HG02840 (cell line): Measurements from ENCODE around the gene TSPAN32.

Source experiments
- ATAC-seq: cut with Tn5 transposase; IDR thresholded peaks from one replicate; pipeline ENCODE4 v1.9.1; 2021; ENCODE audit warnings: mild to moderate bottlenecking, moderate library complexity, moderate number of reproducible peaks; ENCODE audit not compliant: unreplicated experiment, low FRiP score

The TSPAN32 gene

GRCh38 chr11:2313051-2313951 is 11.5 kb downstream of the TSPAN32 start:
- ATAC-seq, result no peak

- no peak for ATAC-seq
Observed at GRCh38 chr11:2314136-2314524, 12.3 kb downstream of the TSPAN32 start.

DNA sequence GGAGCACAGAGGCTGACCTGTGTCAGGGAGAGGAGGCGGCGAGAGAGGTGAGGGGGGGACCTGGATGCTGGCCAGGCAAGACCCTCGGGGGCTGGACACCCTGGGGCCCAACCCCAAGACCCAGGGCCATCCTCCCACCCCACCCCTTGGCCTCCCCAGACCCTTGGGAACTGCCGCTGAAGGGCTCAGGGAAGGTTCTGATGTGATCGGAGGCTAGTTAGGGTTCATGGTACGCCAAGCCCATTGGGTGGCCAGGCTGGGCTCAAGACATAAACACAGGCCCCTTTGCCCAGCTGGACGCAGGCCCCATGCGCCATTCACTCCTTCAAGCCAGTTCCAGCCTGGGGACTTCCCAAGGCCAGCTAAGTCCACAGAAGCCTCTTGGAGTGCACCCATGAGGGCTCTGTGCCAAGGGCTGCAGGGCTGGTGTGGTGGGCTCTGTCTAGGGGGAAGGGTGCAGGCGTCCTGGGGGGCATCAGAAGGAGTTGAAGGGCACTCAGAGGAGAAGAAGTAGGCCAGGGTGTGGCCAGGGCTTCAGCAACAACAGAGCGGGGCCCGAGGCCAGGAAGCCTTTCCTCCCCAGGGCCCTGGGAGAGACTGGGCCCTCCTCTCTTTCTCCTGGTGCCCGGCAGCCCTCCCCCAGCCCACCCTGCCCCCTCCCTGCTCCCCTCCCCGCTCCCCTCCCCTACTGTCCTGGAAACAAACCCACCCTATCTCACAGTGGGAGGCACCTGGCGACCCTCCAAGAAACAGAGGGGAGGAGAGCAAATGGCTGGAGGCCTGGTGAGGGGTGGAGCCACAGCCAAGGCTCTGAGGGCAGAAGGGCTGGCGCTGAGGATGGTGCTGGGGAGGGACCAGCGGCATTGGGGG is 12.9 kb downstream of the TSPAN32 start:
- ATAC-seq, result no peak

- no peak for ATAC-seq
Observed at GRCh38 chr11:2315395-2316168, 13.8 kb downstream of the TSPAN32 start.

DNA sequence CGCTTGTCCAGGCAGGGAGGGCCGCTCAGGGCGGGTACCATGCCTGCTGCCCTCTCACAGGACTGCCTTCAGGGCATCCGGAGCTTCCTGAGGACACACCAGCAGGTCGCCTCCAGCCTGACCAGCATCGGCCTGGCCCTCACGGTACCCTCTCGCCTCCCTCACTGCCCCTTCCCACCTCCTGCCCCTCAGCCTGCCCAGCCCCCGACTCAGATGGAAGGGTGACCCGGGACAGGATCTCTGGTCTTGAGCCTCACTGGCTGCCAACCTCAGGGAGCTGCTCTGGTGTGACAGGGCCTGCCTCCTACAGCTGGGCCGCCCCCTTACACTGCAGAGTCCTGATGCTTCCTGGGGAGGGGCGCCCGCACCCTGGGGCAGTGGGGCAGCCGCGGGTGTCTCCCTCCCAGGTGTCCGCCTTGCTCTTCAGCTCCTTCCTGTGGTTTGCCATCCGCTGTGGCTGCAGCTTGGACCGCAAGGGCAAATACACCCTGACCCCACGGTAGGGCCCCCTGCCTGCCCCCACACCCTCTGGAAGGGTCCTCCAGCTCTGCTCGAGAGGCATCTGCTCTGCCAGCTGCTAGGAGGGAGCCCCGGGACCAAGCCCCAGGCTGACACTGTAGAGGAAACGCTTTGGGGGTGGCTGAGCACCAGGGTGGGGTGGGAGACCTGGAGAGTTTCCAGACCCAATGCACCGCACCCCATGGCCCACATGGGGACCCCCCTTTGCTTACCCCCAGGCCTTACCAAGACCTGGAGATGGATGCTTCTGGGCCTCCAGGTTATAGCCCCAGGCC is 14.6 kb downstream of the TSPAN32 start:
- ATAC-seq, result no peak

DNA sequence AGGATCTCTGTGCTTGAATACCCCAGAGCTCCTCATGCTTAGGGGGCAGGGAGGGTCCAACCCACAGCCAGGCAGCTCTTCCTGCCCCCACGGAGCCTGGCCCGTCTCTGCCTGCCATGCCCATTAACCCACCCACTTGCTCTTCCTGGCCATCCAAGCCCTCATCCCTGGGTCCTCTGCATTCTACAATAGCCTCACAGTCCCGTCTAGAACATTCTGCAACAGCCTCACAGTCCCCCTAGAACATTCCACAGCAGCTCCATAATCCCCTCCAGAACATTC is 15.1 kb downstream of the TSPAN32 start:
- no peak for ATAC-seq

DNA sequence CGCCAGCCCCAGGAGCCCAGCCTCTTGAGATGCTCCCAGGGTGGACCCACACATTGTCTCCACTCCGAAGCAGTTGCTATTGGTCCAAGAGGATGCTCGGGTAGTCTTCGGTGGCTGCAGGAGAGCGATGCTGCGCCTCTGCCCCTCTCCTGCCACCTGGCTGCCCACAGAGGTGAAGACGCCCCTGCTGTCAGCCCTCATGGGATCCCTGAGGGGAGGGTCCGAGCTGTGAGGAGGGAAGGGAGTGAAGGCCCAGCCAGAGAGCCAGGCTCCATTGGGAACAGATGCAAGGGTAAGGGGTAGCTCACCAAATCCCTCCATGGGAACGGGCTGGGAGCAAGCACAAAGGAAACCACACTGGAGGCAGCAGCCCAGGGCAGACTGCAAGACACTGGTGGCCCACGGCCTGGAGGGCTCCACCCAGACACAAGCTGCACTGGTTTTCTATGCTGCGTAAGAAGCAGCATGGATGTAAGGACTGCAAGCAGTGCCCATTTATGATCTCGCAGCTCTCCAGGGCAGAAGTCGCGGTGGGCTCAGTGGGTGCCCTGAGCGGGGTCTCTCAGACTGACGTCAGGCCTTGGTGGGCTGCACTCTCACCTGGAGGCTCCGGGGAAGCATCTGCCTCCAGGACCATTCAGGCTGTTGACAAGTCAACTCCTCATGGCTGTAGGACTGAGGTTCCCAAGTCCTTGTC is 15.7 kb downstream of the TSPAN32 start:
- ATAC-seq, result no peak

DNA sequence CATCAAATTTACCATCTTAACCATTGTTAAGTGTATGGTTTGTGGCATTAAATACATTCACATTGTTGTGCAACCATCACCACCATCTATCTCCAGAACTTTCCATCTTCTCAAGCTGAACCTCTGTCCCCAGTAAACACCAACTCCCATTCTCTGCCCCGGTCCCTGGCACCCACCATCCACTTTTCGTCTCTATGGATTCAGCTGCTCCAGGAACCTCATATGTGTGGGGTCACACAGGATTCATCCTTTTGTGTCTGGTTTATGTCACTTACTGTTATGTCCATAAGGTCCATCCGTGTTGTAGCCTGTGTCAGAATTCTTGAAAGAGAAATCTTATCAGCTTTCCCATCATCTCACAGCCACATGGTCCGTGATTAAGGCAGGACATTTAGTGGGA is 16.3 kb downstream of the TSPAN32 start:
- ATAC-seq, result no peak

DNA sequence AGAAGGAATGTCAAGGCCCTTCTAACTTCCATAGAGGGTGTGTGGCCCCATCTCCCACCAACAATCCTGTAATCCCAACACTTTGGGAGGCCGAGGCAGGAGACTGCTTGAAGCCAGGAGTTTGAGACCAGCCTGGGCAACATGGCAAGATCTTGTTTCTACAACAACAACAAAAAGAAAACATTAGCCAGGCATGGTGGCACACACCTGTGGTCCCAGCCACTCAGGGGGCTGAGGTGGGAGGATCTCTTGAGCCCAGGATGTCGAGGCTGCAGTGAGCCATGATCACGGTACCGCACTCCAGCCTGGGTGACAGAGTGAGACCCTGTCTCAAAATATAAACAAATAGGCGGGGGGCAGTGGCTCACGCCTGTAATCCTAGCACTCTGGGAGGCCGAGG is 16.9 kb downstream of the TSPAN32 start:
- no peak for ATAC-seq

- ATAC-seq, result no peak
Observed at GRCh38 chr11:2319791-2320472, 18.1 kb downstream of the TSPAN32 start.

DNA sequence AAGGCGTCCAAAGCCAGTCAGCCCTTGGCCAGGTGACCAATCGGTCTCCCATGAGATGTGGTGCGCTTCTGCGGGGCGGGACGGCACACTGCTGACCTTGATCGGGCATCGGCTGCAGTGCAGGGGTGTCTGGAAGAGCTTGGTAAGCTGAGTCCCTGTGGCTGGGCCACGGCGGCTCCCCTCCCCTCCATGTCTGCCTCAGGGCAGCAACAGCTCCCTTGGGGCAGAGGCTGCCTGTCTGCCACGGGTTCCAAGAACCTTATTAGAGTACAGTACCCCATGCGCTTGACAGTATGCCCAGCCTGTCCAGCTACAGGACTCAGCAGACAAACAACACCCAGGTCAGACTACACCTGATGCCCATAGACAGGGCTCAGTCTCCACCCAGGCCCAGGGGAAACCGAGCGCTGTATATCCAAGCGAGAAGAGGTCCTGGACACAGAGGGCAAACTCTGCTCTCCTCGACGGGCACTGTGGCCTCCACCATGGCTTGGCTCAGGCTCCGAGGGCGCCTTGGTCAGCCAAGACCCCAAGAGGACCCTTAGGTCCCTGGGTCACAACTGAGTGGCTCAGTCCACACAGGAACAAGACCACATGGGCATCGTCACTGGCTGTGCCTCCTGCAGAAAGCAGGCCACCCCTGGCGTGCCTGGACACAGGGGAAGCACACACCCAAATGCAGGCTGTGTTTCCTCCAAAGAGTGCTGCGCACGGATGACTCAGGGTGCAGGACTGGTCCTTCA is 18.9 kb downstream of the TSPAN32 start:
- ATAC-seq, result no peak

- ATAC-seq, result no peak
Observed at GRCh38 chr11:2321311-2321683, 19.5 kb downstream of the TSPAN32 start.

- no peak for ATAC-seq
Observed at GRCh38 chr11:2325123-2325522, 23.3 kb downstream of the TSPAN32 start.

DNA sequence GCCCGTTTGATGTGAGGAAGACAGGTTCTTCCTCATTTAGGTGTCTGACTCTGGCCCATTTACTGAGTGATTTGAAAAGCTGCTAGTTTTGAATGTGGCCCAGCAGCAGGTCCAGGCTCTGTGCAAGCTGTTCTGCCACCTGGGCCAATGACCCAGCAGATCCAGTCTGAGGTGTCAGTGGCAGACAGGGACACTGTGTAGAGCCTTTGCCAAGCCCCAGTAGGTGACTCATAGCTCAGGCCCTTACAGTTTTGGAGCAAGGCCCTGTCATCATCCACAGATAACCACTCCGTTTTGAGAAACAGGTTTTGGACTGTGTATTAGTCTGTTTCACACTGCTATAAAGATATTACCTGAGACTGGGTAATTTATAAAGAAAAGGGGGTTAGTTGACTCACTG is 23.9 kb downstream of the TSPAN32 start:
- no peak for ATAC-seq

DNA sequence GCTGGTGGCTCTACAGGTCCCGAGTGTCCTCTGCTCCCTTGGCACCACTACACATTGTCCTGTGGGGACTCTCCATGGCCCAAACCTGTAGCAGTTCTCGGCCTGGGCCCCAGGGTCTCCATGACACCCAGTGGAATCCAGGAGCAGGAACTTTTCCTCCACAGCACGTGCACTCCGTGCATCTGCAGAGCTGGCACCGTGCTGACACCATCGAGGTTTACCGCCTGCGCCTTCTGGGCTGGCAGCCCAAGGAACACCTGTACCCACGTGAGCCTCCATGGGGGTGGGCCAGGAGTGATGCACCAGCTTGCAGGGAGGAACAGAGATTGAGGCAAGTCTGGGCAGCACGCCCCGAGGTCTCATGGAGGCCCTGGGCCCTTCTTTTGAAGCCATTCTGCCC is 25.2 kb downstream of the TSPAN32 start:
- no peak for ATAC-seq

DNA sequence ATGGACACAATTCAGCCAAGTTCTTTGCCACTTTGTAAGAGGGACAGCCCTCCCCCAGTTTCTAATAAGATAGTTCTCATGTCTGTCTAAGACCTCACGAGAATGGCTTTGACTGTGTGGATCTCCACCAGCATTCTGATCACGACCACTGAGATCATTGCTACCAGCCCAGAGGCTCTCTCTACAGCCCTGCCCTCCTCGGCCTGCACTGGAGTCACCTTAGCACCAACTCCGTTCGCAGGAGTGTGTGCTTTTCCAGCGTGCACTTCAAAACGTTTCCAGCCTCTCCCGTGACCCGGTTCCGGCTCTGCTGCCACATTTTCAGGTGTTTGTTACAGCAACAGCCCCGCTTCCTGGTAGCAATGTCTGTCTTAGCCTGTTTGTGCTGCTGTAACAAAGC is 26.2 kb downstream of the TSPAN32 start:
- no peak for ATAC-seq

DNA sequence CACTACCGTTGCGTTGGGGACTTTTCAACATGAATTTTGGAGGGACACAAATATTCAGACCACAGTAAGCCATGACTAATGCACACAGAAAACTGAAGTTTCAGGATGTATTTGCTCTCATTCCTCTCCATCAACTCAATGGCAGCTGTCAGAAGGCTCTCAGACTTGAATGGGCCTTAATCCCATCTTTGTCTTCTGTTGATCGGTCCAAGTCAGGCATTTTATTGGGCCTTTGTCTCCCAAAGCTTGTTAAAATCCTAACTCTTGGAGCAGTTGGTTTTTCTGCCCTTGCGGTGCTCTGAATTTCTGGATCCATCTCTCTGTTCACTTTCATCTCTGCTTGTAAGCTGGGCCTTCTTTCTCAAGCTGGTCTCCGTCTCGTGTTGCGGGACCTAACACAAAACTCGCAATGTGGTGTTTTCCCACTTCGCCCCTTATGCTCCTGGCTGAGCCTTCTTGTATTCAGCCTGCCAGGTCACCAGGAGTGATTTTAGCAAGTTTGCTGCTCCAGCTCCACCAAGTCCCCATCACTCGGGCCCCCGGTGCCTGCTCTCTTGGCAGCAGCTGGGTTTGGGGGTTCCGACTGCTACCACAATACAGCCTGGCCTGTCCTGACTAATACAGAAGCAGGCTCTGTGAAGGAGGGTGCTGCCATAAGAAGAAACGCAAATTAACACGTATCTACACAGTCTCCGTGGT is 27.0 kb downstream of the TSPAN32 start:
- no peak for ATAC-seq

DNA sequence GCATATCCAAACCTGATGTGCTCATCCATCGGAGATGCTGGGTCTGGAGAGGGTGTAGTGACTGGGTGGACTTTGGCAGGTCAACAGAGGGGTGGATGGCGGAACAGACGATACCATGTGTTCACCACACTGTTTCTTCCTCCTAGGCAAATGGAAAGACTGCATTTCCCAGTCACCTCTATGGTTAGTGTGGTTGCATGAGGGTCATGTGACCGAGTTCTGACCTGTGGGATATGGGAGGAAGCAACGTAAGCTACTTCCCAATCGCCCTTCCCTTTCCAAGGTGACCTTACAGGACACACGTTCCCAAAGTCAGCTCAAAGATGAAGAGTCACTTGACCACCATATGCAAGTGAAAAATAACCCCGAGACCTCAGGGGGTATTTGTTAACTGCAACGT is 27.7 kb downstream of the TSPAN32 start:
- ATAC-seq, result no peak
